Esophagus mucosa (tissue), 1 donor: ENCODE data around the gene E2F2. TPM values are rescaled to one million over a fixed set of nuclear protein-coding genes. Genes with fewer than 3 reads are reported as not detected.

Experiments
- ATAC-seq: fragments of 200-7000 bp; cut with Tn5 transposase; one replicate; pipeline ENCODE4 v1.9.1; 2020
- total RNA-seq: library from RNA; stranded (reverse); gene quantifications from one replicate; pipeline ENCODE4 v1.2.4, GENCODE V29; 2023
- donor health status: DM: yes; HTN: yes; CAD: no.

E2F2 gene
- total RNA-seq, 1 donor from 2014 or later, result 13.9 TPM

DNA sequence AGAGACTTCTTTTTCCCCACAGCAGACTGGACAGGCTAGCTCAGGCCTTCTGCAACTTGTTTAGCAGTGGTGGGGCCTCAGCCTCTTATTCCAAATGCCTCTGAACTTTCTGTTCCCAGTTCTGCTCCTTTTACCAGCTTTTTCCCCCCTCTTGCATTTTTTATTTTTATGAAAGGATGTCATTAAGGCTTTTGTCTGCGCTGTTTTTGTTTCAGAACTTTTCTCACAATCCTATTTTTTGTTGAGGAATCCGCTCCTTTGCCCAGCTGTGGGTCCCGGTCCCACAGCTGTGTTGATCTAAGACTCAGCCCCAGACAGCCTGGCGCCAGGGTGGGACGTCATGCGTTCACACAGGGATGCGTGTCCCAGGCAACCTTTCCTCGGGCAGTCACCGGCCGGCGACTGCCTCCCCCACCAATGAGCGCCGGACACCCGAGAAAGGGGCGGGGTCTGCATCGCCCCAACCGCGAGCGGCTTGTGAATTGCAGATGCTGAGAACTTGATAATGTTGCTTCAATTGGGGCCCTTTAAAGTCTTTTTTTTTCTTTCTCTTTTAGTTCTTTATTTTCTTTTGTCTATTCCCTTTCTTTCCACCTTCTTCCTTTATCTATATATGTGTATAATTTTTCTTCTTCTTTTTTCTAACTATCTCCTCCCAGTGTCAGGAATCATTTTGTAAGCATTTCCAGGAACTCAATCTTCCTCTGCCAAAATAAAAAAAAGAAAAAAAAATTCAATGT lies 31.3 kb upstream of the E2F2 start:
- ATAC-seq, result peak; percentile 51

DNA sequence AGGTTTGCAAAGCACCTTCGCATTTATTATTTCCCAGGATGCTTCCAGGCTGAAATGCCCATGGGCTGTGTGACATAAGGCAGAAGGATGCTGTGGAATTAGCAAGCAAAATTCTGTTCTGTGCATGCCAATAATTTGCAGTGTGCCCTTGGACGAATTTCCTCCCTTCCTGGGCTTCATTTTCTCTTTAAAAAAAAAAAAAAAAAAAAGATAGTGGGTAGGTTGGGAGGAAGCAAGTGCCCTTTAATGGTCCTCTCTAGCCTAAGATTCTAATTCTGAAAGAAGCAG lies 30.7 kb upstream of the E2F2 start:
- ATAC-seq, result no peak

DNA sequence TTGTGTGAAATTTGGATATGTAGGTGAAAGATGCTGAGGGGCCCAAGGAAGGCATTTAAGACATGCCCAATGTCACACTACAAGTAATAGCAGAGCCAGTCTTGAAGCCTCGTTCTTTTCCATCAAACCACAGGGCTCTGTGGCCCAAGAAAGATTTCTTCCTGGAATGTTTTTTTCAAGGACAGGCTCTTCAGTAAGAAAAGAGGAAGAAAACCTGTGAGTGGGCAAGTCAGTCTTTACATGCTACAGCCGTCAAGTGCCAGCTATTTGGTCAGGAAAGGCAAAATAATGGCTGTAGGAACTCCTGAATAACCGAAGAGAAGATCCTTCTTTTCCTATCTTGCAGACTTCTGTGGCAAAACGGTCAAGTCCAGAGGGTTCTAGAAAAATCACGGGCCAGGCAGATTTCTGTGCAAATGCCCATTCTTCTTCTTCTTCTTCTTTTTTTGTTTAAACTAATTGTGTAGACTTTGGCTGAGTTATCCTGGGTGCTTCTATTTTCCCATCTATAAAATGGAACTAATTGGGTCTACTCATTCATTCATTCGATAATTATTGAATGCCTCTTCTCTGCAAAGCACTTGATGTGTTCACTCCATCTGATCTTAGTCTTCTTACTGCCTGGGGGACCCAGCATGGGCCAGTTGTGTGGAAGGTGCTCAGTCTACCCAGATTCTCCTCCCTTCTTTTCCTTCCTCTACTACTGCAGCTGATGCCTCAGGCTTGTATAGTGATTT lies 30.2 kb upstream of the E2F2 start:
- no peak for ATAC-seq

DNA sequence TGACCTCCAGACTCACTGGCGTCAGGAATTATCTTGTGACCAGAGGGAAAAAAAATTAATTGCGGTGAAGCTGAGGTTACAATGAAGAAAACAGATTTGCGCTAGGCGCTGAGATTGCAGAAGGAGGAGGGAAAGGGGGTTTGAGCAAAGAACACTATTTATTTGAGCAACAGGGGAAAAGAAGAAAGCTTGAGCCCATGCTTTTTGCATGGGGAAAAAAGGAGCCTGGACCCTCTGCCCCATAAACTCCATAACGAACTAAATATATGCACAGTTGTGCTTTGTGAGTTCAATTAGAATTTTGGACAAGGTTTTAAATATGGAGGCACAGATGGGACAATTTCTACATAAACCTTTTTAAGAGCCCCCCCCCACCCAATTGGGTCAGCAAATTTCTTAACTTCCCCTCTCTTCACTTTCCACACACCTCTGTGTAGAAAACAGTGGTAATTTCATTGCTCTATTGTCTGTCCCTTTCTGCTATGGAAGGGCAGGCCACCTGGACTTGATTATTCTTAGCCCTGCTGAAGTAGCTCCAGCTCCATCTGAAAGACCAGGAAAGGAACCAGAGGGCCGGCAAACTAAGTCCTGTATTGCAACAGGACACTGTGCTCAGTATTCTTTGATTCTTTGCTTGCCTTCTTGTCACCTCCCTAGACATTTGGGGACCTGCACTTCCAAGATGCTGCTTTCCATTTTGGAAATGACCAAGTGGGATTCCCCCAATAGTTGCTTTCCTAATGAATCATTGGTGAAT lies 29.1 kb upstream of the E2F2 start:
- no peak for ATAC-seq

DNA sequence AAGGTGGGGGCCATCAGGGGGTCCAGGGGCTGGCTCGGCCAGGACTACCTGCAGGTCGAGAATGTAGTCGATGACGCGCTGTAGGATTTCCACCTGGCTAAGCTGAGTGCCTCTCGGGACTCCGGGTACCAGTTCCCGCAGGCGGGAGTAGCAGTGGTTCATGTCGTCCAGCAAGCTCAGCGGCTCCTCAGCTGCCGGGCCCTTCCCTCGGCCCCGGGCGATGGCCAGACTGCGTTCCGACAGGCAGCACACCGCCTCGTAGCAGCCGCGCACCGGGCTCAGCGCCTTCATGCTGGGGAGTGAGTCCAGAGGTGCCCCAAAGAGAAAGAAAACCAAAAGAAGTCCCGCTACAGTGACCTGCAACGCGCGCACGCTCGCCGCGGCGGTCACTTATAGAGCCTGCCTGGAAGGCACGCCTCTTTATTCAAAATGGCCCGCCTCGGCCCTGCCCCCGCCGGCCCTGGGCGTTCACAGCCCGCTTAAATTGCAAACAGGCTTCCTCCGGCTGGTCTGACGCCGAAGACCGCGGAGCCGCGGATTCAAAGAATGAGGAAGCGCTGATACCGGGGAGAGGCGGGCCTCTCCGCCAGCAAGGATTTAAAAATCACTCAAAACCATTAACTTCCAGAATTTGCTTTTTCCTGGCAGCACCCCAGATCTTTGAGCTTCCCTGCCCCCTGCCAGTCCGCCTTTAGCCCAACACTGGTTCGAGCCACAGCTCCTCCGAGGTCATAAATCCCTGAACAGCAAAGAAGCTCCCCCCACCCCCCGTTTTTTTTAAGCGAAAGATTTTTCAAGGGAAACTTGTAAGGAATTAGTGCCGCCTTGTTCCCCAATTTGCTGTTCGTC lies 28.3 kb upstream of the E2F2 start, which contains the start of gene ID3:
Gene ID3 (minus strand): TSS at position 366 of the 849 bp plus-strand sequence. CDS start 75 bp downstream, at position 291.
- ATAC-seq, result peak; percentile 78

DNA sequence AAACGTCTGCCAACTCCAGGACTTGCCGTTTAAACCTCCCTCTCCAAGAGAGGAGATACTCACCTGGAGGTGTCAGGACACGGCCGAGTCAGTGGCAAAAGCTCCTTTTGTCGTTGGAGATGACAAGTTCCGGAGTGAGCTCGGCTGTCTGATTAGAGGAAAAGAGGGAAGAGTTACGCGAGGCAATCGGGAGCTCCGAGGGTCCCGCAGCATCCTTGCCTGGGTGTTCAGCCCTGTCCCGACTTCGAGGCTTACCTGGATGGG lies 27.8 kb upstream of the E2F2 start:
- ATAC-seq, result no peak

DNA sequence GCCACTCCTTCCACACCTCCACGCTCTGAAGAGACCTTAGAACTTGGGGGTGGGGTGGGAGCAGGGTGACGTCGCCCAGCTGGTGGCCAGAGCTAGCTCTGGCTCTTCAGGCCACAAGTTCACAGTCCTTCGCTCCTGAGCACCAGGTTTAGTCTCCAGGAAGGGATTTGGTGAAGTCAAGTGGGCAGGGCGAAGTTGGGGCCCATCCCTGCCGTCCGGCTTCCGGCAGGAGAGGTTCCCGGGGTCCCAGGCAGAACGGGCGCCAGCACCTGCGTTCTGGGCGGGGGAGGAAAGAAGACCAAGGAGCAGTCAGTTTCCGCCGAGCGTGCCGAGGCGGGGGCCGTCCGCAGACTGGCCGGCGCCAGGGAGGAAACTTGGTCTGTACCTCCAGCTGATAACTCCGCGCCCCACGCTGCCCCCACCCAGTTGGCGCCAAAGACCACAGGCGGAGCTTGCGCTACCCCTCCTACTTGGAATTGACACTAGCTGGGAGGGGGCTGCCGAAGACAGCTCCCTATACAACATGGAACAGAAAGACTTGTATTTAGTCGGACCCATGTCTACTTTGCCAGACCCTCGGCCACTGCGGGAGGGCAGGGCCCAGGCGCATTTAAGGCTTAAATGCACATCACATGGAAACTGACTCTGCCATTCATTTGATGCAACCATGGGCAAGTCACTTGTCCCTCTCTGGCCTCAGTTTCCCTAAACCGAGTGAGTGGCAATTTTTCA lies 27.3 kb upstream of the E2F2 start:
- ATAC-seq, result no peak

DNA sequence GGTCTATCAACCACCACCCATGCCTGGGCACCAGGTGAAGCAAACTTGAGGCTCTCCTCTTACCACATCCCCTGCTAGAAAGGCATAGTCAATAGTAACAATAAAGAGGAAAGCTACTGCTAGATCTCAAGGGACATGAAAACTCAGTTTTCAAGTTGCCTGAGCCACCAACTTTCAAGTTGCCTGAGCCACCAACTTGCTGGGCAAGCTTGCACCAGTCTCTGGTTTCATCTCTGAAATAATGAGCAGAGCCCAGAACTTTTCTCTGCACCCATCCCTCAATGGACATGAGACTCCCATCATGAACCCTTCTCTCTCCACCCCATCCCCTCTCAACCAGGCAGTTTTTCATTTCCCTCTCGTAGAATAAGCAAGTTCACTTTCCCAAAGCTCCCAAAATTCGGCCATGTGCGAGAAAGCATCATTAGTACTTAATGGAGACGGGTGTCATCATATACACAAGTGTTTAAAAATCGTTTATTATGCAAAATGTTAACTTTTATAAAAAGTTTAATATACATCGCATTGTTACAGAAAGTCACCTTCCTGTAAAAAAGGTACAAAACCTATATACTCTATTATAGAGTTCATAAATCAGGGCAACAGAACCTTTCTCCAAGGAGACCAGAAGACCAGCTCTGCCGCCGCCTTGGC lies 26.6 kb upstream of the E2F2 start:
- no peak for ATAC-seq

DNA sequence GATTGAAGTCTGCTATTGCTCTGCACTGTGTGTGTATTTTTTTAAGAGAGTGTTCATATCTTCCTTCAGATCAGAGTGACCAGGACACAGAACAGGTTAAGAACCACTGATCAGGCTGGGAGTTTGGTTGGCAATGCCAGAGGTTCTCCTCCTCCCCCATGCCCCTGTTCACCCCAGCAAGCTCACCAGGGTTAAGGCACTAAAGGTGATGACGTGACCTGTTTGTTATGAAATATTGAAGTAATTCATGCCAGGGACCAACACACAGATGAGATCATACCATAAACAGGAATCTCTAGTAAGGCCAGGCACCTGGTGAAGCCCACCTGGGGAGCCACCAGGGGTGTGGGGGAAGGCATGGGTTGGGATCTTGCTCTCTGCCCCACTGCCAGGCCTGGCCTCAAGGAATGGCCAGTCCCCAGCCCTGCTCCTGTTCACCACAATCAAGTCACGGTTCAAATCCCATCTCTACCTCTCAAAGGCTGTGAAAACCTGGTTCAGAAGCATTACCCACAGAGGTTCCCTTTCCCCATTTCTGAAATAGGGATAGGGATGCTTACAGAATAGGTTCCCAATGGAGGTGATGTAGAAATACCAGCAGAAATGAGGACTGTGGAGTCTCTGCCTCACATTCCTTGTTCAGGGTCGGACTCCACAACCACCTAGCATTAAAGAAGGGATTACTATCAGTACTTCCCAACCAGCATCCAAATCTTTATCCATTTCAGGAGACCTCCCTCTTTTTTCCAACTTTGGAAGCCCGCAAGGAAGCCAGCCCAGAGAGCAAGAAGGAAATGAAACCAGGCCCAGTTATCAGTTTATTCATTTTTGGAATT lies 25.8 kb upstream of the E2F2 start:
- ATAC-seq, result no peak

DNA sequence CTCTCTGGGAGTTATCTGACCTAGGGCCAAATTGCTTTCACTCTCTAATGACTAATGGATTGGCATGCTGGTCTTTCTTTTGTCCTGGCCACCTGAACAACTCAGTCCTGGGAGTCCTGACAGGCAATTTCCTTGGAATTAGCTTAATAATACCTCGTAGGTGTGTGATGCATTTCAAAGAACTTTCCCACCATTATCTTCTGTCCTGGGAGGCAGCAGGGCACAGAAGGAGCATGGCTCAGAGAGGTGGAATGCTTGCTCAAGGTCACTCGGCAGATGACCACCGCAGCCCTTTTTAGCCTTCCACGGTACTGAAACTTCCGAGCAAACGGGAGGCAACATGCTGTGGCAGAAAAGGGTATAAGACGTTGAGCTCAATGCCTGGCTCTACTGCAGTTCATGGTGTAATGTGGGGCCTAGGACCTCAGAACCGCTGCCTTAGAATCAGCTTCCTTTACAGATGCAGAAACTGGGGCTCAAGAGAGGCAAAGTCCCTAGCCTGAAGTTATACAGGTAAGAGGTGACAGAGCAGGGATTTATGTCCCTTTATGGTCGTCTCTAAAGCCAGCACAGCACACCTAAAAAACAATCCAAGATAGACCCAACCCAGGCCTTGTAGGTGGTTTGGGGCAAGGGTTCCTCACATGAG lies 25.1 kb upstream of the E2F2 start:
- peak; percentile 1 for ATAC-seq

DNA sequence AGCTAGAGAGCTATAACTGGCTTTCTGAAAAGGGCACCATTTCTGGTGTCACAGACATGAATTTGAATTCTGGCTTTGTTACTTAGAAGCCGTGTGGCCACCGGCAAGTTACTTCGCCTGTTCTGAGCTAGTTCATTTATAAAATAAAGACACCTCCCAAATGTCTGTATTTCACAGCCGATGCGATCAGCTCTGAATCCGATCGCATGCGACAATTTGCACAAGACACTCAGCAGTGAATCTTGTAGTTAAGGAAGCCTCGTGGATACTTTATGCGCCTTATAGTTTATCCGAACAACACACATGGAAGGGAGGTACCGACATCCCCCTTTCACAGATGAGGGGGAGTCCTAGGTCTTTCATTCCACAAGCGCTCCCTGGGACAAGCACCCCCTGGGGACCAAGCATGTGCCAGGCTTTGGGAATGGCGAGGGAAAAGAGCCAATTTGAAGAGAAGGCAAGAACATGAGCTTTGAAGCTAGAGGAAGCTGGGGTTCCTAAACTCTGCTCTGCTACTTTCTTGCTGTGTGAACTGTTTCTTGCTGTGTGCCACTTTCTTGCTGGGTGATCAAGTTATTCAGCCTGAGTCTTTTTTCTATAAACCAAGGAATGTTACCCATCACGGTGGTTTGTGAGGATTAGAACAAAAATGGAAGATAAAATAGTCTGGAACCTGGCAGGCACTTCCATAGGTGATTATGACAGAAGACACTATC lies 24.4 kb upstream of the E2F2 start:
- no peak for ATAC-seq

DNA sequence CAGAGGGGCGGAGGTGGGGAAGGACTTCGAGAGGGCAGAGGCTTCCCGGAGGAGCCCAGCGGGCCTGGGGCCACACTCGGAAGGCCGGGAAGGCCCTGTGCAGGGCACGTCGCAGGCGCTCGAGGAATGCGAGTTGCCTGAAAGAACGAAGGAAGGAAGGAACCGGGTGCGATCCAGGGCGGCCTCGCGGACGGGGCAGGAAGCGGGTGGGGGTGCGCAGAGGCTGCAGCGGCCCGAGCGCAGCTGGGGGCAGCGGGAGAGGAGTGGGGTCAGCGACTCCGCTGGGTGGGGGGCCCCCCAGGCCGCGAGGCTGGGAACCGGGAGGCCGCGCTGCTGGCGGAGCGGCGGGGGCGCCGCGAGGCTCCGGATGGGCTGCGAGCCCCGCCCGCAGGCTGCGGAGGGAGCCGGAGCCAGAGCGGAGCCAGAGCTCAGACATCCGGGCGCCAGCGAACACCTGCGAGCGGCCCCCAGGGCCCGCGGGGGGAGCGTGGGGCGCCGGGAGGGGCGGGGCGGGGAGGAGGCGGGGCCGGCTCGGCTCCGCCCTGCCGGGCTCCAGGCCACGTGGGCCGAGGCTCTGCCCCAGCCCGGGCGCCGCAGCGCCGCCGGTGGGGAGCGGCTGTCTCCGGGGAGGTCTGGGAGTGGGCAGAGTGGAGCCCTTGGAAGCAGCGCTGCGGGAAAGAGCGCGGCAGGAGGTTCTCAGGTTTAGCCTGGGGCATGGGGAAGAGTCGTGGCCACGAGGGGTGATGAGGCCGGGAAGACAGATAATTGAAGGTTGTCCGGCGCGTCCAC lies 23.6 kb upstream of the E2F2 start:
- ATAC-seq, result peak; percentile 77

DNA sequence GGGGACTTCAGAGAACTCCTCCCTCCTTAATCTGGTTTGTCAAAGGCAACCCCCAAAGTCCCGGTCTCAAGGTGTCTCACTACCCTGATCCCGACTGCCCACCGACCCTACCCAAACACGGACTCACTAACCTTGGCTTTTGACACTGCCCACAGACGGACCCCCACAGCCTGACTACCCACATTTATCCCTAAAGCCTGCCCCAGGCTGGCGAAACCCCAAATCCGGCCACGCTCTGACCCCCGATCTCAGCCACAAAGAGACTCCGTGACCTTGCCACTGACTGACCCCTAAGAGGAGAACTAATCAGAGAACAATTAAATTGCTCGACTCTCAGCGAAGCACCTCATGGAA lies 23.1 kb upstream of the E2F2 start:
- ATAC-seq, result no peak

DNA sequence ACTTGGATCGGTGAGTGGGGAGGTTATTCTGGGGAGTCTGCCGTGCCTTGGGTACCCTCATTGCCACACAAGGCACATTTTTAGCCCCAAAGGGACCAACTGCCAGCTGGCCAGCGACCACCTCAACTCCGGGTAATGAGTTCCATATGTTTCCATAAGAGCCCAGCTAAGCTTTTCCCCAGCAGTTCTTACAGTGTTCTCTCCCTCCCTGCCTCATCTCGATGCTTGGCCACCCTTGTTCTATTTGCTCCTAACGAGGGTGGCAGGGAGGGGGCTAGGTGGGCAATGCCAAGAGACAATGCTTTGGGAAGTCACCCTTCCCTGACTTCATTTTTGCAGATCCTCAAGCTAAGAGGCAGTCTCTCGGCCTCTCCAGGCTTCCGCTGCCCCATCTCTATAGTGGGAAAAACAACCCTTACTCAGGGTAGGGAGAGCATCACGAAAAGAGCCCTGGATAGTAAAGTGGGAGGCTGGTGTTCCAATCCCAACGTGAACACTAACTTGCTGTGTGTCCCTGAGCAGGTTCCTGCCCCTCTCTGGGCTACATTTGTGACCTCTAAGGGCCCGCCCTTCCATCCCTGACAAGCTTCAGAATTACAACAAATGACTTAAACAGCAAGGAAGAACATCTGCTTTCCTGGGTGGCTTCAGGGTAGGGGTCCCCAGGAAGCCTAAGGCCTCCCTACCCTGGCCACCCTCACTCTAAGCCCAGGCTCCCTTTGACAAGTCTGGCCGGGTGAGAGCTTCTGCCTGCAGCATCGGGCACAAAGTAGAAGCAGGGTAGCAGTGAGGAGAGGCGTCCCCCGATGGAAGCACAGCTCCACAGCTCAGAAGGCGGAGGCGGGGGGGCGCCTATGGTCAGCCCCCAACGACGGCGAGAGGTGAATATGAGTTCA lies 22.4 kb upstream of the E2F2 start:
- no peak for ATAC-seq

DNA sequence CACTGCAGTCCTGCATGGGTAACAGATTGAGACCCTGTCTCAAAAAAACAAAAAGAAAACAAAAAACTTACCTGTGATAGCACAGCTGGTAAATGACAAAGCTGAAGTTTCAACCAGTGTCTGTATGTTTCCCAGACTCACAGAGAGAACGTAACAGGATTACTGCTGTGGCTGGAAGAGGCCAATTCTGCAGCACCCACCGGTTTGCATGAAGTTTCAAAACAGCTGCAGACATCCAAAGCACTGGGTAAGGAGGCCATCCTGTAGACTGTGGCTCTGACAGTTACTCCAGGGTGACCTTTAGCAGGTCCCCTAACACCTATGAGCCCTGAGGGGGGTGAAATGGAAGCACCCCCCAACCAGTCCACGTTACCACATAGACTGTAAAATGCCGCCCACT lies 20.8 kb upstream of the E2F2 start:
- no peak for ATAC-seq

DNA sequence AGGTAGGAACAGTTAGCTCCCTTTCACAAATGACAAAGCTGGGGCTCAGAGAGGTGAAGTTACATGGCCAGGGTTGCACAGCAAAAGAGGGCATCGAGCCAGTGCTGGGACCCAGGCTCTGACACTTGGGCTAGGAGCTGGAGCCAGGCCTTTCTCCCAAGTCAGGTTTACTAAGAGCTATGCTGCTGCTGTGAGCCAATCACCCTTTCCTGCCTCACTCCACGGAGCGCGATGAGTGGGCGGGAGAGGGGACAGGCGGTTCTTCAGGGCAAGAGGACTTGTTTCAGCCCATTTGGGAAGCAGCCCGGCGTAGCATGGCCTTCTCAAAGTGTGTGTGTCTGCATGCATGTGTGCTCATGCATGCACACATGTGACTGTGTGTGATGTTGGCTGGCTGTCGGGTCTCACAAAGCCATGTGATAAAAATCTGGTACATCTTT lies 17.7 kb upstream of the E2F2 start:
- ATAC-seq, result no peak

DNA sequence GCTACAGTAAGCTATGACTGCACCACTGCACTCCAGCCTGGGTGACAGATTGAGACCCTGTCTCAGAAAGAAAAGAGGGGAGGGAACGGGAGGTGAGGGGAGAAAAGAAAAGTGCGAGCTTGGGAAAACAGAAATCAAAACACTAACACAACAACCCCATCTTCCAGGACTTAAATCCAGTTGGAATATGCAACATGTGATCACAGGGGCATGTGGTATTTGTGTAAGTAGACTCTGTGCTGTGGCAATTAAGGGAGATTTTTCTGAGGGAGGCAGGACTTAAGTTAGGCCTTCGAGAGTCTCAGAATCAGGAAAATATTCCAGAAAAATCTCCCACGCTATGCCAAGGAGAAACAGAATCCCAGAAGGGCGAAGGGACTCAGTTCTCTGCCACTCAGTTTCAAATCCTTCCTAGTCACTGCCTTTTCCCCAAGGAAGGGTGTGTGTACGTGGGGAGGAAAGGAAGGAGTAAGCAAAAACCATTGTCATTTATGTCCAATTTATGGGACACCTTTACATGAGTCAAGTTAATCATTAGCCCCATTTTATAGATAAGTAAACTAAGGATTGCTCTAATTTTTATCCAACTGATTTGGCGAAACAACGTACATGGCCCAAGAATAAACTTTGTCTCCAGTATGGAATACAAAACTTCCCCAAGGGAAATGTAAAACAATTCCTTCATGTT lies 16.0 kb upstream of the E2F2 start:
- no peak for ATAC-seq
